Cardiac septum (tissue), 1 donor: ENCODE results near the gene KCNQ5. TPM values are rescaled to one million over a fixed set of nuclear protein-coding genes. Genes with fewer than 3 reads are reported as not detected.

Experiments
- DNase-seq: peaks from one replicate; pipeline ENCODE4 v3.0.0-alpha.2; 2020; ENCODE audit warnings: low spot score
- intact Hi-C: fragments of 100-400 bp; cut with DNase I; formaldehyde crosslinking; loops from one replicate; pipeline ENCODE4 v1.14.0; 2022
- total RNA-seq: library from RNA; stranded (reverse); fragmentation: NEBNext Ultra II Directional; extraction: Animal tissue kit (Norgen Biotek cat#: 25700); gene quantifications from one replicate; pipeline ENCODE4 v1.2.1, GENCODE V29; 2021
- donor health status: DM: no; HTN: no; CAD: no.

The KCNQ5 gene
- total RNA-seq, 1 donor from 2014 or later: not detected

DNA sequence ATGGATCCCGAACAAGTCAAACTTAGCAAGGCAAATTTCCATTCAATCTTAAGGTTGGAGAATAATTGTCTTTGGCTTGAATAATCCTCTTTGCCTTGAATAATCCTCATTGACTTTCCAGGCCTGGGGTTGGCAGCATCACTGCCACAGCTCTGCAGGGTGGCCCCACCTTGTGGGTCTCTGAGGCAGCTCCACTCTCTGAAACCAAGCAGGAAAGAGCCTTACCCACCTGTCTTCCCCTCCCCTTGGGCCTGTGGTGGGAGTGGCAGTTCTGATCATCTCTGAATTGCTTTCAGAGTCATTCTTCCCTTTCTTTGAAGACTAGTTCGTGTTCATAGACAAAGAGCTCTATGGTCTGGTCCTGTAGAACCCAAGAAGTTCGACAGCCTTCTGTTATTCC, 47.5 kb downstream of the KCNQ5 start:
- no peak for DNase-seq
- intact Hi-C loops: no loop called here

DNA sequence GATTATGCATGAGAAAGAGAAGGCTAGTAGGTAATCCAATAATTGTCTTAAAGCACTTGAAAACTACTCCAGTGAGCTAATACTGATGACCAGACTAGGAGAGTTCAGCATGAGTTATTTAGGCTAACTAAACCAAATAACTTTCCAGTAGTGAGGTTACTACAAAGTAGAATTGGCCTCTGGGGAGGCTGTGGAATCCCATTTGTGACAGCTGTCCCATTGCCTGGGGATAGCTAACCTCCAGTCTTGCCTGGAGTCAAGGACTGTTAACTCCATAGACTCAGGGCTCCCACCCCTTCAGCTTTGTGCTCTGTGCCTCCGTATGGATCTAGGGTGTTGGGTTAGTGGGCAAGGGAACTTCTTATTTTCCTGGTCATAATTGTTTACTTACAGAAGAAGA, 51.0 kb downstream of the KCNQ5 start:
- no peak for DNase-seq
- intact Hi-C loops: no loop called here

DNA sequence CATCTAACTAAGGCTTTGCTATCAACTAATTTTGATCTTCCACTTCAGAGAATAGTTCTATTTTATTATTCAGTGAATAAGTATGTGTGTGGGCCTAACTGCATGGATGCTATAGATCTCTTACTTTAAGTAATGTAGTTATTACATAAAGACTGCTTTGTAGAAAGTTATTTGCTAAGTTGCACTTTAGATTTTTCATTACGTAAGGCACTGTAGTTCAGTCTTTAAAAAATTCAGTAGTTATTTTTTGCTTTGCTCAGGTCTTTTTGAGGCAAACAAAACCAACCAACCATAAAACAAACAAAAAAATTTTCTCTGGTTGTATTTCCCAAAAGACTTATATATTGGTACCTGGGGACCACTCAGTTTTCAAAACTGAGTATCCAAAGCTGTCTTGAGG, 53.0 kb downstream of the KCNQ5 start:
- DNase-seq: no peak

DNA sequence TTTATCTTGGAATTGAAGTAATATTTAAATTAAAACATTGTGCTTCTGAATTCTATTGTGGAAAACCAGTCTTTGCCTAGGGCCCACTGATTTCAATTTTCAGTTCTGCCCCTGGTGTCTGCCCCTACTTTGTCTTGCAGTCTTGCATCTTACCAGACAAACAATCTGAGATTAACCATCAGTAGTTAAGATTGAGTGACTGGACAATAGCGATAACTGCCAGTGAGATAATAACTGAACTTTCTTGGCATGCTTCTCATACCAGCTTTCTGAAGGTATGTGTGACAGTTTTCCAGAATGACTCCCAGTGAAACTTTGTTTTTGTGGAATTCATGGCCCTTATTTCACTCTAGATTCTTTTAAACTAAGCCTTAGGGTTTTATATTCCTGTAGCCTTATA, 53.5 kb downstream of the KCNQ5 start:
- intact Hi-C loops: no loop called here
- DNase-seq: no peak

More for the DNA sequence above, 53.0 kb downstream of the KCNQ5 start:
- intact Hi-C loops: no loop called here

DNA sequence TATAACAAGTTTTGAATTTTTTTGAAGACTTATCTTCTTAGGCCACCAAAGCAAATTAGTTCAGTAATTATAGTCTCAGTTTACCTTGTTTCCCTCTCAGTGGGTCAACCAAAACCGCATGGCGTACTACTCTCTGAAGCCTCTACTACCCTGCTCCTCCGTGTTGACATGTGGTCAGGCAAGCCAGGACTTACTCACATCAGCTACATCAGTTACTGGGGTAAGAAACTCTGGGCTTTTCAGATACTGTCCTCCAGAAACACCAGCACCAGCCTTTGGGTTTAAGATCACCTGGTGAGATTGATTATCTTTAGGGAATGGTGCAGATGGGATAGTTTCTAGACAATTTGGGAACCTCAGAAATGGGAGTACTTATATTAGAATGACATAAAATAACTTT, 55.1 kb downstream of the KCNQ5 start:
- no peak for DNase-seq
- intact Hi-C loops: no loop called here

DNA sequence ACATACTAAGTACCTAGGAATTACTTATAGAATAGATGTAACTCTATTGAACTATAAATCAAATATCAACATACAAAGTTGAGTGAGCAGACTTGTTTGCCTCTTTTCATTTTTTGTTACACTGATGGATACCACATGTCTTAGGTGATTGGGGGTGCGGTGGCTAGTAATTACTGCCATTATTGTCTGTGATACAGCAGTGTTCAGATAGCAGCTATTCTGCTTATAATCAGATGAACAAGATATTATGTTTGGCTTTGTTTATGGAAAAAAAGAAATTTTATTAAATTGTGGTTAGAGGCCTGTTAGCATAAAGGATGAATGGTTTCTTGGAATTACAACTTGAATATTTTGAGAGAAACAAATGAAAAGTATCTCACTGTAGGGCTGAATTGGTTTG, 55.9 kb downstream of the KCNQ5 start:
- DNase-seq: no peak
- intact Hi-C loops: no loop called here

DNA sequence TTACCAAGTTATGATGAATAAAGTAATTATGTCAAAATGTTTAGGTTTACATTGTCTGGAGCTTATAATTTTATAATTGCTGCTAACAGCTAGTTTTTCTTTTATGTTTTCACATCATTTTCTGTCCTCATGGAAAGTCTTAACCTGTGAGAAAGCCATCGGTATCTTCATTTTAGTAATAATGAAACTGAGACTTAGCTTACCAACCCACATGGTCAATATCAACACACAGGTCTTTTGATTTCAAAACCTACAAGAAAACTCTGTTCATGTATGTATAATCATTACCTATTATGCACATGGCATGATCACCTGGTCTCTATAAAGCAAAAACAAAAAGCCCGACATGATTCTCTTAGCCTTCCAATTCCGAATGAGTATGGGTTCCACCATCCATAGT, 61.9 kb downstream of the KCNQ5 start:
- intact Hi-C loops: no loop called here
- DNase-seq: no peak

DNA sequence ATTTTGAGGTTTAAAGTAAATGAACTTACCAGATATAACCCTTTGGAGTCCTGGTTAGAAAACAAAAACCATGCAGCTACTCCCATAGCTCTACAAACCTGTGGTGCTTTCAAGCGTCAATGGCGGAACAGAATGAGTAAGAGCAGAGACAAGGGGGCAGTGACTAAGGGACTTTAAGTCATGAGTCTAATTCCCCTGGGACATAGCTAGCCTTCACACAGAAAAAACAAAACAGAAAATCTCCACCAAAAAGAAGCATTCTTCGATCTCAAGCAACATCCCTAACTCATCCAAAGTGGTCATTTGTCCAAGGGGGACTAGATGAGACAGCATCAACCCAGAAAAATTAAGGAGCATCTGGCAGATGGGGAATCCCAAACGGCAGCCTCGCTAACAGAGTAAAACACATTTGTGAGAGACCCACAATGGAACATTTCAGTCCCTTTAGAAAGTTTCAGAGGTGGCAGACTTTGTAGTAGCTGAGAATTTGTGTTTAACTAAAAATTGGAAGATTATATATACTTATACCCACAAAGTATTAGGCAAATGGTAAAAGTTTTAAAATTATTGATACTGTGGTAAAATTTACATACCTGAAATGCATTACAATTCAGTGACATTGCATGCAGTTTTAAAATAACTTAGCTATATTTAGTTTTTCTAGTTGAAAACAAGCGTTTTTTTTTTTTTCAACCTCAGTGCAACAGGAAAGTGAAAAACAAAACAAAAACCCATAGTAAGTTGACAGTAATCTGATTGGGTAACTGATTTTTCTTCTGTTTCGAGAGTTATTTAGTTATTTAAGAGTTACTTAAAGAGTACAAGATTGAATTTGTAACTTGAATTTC, 67.5 kb downstream of the KCNQ5 start:
- no peak for DNase-seq
- intact Hi-C loops: no loop called here

DNA sequence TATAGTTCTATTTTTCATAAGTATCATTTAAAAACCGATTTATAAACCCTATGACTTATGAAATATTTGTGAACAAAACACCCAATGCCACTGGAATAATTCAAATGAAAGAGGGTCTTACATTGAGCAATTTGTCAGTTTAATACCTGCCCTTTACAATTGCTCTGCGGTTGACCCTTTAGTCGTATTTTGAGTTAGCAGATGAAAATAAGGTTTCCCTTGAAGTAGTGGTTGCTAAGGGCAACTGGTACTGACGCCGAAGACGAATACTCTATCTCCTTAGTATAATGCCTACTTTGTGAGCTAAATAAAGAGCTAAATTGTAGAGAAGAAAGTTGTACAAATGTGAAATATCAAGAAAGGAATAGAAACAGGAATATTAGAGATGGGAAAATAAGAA, 69.4 kb downstream of the KCNQ5 start:
- DNase-seq: no peak
- intact Hi-C loops: no loop called here

DNA sequence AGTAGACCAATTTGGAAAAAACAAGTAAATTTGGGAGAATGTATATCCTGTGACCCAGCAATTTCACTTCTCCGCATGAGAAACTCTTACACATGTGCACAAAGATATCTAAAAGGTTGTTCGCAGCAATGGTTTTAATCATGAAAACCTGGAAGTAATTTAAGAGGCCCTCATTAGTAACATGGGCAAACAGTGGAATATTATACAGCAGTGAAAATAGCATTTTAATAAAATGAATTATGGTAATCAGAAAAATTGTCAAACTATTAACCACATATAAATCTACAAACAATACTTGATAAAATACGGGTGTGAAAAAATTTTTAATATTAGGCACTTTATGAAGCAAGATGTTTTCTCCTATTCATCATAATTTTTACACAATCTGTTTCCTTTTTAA, 74.2 kb downstream of the KCNQ5 start:
- intact Hi-C loops: no loop called here
- no peak for DNase-seq

DNA sequence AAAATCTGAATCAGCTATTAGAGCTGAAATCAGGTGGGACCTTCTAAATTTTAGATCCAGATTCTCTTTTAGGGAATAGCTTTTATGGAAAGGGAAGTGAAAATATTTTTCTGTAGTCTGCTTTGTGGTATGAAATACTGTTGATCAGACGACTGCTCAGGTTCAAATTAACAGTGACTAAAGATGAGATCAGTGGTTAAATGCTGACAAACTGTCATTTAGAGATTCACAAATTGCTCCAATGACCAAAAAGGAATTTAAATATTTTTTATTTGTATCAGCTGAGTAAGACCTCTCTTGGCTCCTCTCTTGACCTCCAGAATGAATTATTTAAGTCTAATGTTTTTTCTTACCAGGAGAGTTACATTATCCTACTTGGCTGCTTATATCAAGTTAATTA, 77.3 kb downstream of the KCNQ5 start:
- intact Hi-C loops: no loop called here
- DNase-seq: no peak

DNA sequence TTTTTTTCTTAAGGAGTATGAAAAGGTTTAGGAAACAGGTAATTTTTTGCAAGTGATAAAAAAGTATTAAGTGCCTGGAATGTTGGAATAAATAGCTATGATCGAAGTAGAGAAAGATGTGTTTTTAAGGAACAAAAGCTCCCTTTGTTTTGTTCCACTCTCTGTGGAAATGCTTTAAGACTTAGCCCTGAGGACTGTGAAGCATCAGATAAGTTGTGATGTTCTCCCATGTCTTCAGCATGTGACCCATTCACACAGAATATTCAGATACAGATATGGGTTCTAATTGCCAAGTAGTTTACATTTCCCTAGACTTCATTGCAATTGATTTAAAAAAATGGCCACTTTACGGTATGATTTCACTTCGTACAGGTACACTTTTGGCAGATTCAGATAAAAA, 80.6 kb downstream of the KCNQ5 start:
- no peak for DNase-seq
- intact Hi-C loops: no loop called here

DNA sequence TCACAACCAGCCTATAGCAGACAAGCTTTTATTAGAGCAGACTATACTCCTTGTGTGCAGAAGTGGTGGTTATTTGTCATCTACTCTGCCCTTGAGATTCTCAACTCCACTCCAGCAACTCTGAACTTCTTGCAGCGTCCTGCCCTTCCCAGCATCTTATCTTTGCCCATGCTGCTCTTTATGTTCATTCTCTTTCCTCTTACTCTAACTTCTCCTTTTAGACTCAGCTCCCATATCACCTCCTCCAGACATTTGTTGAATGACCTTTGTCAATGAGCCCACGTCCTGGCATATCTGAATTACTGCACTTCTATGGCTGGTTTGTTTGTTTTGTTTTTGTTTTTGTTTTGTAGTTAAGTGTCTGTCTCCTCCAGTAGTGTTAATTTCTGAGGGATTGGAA, 81.2 kb downstream of the KCNQ5 start:
- DNase-seq: no peak
- intact Hi-C loops: no loop called here

DNA sequence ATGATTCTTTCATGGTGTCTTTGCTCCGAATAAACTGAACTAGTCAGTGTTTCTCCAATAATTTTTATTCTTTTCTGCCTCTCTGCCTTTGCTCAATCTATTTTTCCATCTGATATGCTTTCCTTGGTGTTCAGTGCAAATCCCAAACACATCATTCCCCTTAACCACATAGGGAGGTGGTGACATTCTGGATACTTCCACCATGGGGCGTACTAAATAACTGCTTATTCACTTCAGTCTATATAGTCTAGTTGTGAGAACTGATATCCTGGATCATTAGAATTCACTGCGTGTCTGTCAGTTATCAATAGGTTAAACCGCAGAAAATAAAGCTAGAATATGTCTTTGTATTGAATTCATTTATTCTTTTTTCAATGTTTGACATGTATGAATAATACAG, 83.1 kb downstream of the KCNQ5 start:
- intact Hi-C loops: no loop called here
- DNase-seq: no peak

DNA sequence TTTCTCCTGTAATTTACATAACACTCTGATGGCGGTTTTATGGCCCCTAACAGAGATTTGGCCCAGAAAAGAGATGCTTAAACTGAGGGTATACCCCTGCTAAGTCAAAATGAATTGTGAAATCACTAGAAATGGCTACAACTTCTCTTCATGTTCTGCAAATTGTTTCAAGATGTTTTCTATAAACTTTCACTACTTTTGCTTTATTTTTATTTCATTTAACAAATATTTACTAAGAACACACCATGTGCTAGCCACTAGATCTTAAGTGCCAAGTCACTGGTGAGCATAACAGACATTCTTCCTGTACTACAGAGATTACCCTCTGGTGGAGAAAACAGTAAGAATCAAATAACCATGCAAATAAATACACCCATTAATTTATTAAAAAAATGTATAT, 87.6 kb downstream of the KCNQ5 start:
- intact Hi-C loops: no loop called here
- no peak for DNase-seq

DNA sequence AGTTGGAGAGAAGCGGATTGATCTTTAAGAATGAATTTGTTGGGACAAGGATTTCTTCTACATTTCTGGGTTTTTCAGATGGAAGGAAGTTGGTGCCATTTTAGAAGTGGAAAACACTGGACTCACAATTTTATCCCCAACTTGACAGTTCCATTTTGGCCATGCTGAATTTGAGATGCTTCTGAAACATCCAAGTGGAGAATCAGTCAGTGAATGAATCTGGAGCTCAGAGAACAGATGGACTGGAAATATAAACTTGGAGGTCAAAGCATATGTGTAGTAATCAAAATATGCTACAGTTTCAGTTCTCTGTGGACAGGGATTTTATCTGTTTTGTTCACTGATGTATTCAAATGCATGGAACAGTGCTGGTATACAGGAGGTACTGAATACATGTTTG, 89.9 kb downstream of the KCNQ5 start:
- intact Hi-C loops: no loop called here
- no peak for DNase-seq

DNA sequence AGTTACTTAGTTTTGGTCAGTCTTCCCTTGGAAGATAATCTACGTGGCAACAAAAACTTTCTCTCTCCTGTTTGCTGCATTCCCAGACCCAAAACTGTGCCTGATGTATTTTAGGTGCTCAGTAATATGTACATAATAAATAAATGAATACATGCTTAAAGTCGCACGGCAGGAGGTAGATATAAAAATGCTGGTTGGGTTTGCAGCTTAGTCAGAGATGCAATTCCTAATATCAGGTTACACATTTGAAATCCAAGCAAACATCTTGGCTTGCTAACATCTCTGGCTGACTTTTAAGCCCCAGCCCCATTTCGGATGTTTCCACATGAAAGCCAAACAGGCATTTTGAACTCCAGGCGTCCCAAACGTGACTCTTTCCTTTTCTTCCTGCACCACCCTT, 91.0 kb downstream of the KCNQ5 start:
- no peak for DNase-seq
- intact Hi-C loops: no loop called here

DNA sequence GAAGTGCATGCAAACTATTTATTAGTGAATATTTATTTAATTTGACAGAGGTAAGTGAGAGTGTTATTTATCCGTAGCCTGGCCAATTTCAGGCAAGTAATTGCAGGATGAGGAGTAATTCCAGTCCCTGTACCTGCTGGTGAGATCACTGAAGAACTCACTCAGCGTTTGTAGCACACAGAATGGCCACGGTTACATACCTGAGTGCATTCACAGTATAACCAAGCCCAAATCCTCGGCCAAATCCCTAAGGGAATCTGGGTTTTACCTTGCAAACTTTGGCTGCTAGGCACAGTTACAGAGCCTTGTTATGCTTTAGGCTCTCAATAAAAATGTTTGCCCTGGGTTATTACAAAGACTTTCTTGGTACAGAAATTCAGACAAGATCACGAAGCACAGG, 93.3 kb downstream of the KCNQ5 start:
- no peak for DNase-seq
- intact Hi-C loops: no loop called here

DNA sequence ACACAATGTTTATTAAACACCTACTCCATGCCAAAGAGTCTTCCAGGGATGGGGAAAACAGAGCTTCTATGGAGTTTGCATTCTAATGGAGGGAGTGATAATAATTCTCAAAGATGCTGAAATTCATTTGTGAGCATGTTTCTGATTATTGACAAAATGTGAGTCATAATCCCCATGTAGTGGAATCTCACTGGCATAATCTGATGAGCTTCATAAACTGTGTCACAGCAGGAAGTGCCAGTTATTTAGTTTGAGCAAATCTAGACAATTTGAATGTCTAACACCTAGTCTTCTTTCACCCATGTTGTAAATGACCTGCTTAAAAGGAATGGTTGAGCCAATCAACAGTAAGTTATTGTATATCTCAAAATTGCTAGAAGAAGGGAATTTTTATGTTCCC, 95.1 kb downstream of the KCNQ5 start:
- DNase-seq: no peak
- intact Hi-C loops: no loop called here

DNA sequence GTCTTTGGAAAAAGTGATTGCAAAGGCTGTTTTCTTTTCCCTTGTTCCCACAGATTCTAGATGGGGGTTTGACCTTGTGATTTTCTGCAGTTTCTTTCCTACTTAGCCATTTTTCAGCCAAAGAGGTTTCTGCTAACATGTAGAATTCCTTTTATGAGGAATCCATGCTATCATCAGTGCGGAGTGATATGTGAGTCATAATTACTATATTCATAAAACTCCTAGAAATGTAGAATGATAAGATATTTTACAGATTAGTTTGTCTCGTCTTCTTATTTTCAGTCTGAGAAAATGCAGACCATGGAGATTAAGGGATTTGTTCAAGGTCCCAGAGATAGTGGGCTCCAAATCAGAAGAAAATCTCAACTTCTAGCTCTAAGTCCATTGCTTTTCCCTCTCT, 98.6 kb downstream of the KCNQ5 start:
- no peak for DNase-seq
- intact Hi-C loops: no loop called here

DNA sequence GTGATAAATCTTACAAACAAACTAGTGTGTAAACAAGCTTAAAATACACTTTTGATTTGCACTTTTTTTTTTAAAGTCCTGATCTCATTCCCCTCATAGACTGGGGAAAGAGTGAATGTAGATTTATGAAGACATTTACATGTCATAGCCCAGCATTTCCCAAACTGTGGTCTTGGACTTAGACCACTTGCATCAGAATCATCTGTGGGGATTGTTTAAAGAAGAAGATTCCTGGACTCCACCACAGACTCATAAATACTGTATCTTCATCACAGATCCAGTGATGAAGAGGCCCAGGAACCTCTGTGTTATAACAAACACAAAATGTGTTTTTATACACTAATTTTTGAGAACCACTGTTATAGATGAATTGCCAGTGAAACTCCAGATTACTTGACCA, 99.5 kb downstream of the KCNQ5 start:
- no peak for DNase-seq
- intact Hi-C loops: no loop called here

DNA sequence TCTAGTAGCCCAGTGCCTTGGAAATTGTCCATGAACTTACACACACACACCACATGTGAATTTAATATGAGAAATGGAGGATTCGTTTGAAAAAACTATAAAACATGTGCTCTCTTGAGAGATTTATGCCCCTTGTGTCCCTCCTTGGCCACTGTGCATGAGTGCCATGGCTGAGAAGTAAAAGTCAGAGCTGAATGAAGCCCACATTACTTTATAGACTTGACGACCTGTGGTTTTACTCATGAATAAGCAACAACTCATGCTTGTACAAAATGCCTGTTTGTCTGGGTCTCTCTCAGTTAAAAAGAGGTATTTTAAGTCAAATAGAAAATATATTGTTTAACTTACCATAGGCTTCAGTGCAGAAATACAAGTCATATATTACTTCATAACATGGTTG, 102.7 kb downstream of the KCNQ5 start:
- DNase-seq: no peak
- intact Hi-C loops: no loop called here
